ENCODE measurements around the gene ABCB6. TPM values are rescaled to one million over a fixed set of nuclear protein-coding genes. Genes with fewer than 3 reads are reported as not detected.

Gene ABCB6
- total RNA-seq, 2 experiments from 2014 or later, result 6.4 to 10.2 TPM

GRCh38 chr2:219167997-219168396 lies 50.8 kb downstream of the ABCB6 start:
- H2AFZ ChIP-seq (ENCODE audit: low read length), result no peak overlapping the region
- H4K20me1 ChIP-seq (ENCODE audit: insufficient read depth, low read length), result no peaks in the 10 kb centered on the region
- no peak for TF ChIP-seq EZH2phosphoT487 (IDR thresholded peaks at IDR 0.05; ENCODE audit: borderline replicate concordance, low read depth, low read length)
- TF ChIP-seq CTCF (conservative IDR thresholded peaks at IDR 0.05; ENCODE audit: low read length), result no peak
- peaks cover 31% of the 10 kb centered on the region for H3K36me3 ChIP-seq (ENCODE audit: insufficient read depth, low read length)
- BruUV-seq (replicated peaks), result no TSS peak
- H3K4me1 ChIP-seq (ENCODE audit: insufficient read depth, low read length, poor library complexity, severe bottlenecking), result no peaks in the 10 kb centered on the region
- CTCF ChIA-PET (ENCODE audit: unreplicated experiment), result no interaction called here
- H3K27ac ChIP-seq (ENCODE audit: low read depth, low read length, poor library complexity, severe bottlenecking), result no peak overlapping the region
- H3K9me2 ChIP-seq (ENCODE audit: insufficient read depth, low read length), result no peaks in the 10 kb centered on the region
- no peak for DNase-seq (ENCODE audit: low spot score)
- H3K4me2 ChIP-seq (ENCODE audit: low read length), result no peak overlapping the region
- no peak overlapping the region for H3K4me3 ChIP-seq (ENCODE audit: low read depth, low read length, poor library complexity, severe bottlenecking)
- POLR2A ChIA-PET, result no interaction called here
- H3K9me3 ChIP-seq (ENCODE audit: low read length), result no peaks in the 10 kb centered on the region
- intact Hi-C loops (cut with micrococcal nuclease; ENCODE audit: unreplicated experiment), result no loop called here
- H3K79me2 ChIP-seq (ENCODE audit: insufficient read depth, low read depth, low read length), result no peaks in the 10 kb centered on the region

DNA sequence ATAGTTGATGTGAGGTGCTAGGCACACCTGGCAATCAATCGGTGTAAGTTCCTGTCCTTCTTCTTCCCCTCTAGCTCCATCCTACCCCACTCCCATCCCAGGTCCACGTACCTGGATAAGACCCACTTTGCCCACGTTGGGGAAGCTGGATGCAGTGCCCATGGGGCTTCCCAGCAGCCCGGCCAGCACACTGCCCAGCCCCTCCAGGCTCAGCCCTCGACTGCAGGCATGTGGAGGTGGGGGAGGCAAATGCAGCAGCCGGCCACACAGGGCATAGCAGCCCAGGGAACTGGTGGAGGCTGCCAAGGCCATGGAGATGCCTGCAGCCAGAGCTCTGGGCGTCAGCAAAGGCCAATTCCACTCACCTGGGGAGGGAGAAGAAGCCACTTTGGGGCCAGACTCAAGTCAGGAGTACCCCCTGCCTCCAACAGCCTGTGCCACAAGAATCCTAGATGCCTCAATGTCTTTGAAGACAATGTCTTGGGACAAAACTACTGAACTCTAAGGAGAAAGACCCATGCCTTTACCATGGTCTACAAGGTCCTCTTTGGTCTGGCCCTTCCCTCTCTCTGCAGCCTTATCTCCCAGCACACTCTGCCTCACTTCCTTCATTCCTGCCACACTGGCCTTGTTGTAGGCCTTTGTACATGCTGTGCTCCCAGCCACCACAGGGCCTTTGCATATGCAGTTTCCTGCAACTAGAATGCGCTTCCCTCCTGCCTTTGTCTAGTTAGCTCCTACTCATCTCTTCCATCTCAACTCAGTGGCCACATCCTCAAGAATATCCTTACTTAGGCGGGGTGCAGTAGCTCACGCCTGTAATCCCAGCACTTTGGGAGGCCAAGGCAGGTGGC lies 53.5 kb downstream of the ABCB6 start:
- Histone ChIP-seq H3K4me3 (ENCODE audit: low read depth, low read length, poor library complexity, severe bottlenecking) (no peak overlapping the region), H3K27ac (ENCODE audit: low read depth, low read length, poor library complexity, severe bottlenecking) (no peak overlapping the region), H3K9me2 (ENCODE audit: insufficient read depth, low read length) (no peaks in the 10 kb centered on the region), H3K4me1 (ENCODE audit: insufficient read depth, low read length, poor library complexity, severe bottlenecking) (peaks cover 6% of the 10 kb centered on the region), H3K36me3 (ENCODE audit: insufficient read depth, low read length) (peaks cover 7% of the 10 kb centered on the region), H3K4me2 (ENCODE audit: low read length) (no peak overlapping the region), H2AFZ (ENCODE audit: low read length) (no peak overlapping the region), H4K20me1 (ENCODE audit: insufficient read depth, low read length) (no peaks in the 10 kb centered on the region), H3K9me3 (ENCODE audit: low read length) (no peaks in the 10 kb centered on the region), H3K79me2 (ENCODE audit: insufficient read depth, low read depth, low read length) (no peaks in the 10 kb centered on the region)
- ChIA-PET POLR2A (interaction anchor here (0.7 to 1.5 kb wide), 2 partner anchors 41 to 138 kb away, joined by 3 to 5 read pairs; partner anchors contain the start of gene ZFAND2B), CTCF (ENCODE audit: unreplicated experiment) (no interaction called here)
- intact Hi-C loops (cut with micrococcal nuclease; ENCODE audit: unreplicated experiment), result no loop called here
- DNase-seq (ENCODE audit: low spot score), result no peak
- no TSS peak for BruUV-seq (replicated peaks)
- TF ChIP-seq EZH2phosphoT487 (IDR thresholded peaks at IDR 0.05; ENCODE audit: borderline replicate concordance, low read depth, low read length), result no peak
- no peak for TF ChIP-seq CTCF (conservative IDR thresholded peaks at IDR 0.05; ENCODE audit: low read length)

GRCh38 chr2:219163156-219163555 lies 55.6 kb downstream of the ABCB6 start:
- no peak overlapping the region for H3K4me2 ChIP-seq (ENCODE audit: low read length)
- no peaks in the 10 kb centered on the region for H3K9me2 ChIP-seq (ENCODE audit: insufficient read depth, low read length)
- peaks cover 7% of the 10 kb centered on the region for H3K36me3 ChIP-seq (ENCODE audit: insufficient read depth, low read length)
- peaks cover 3% of the 10 kb centered on the region; the same call in 1 of the 2 replicates for H3K79me2 ChIP-seq (ENCODE audit: insufficient read depth, low read depth, low read length)
- H4K20me1 ChIP-seq (ENCODE audit: insufficient read depth, low read length), result no peaks in the 10 kb centered on the region
- ChIA-PET CTCF (ENCODE audit: unreplicated experiment) (interaction anchor here (1.0 kb wide), 1 partner anchor 13 kb away, joined by 4 read pairs; the partner anchor contains the start of gene CNPPD1), POLR2A (no interaction called here)
- intact Hi-C loops (cut with micrococcal nuclease; ENCODE audit: unreplicated experiment), result no loop called here
- DNase-seq (ENCODE audit: low spot score), result no peak
- no peak for TF ChIP-seq EZH2phosphoT487 (IDR thresholded peaks at IDR 0.05; ENCODE audit: borderline replicate concordance, low read depth, low read length)
- TF ChIP-seq CTCF (conservative IDR thresholded peaks at IDR 0.05; ENCODE audit: low read length), result no peak
- H3K27ac ChIP-seq (ENCODE audit: low read depth, low read length, poor library complexity, severe bottlenecking), result no peak overlapping the region
- no peaks in the 10 kb centered on the region for H3K9me3 ChIP-seq (ENCODE audit: low read length)
- H2AFZ ChIP-seq (ENCODE audit: low read length), result no peak overlapping the region
- peaks cover 11% of the 10 kb centered on the region for H3K4me1 ChIP-seq (ENCODE audit: insufficient read depth, low read length, poor library complexity, severe bottlenecking)
- H3K4me3 ChIP-seq (ENCODE audit: low read depth, low read length, poor library complexity, severe bottlenecking), result no peak overlapping the region
- no TSS peak for BruUV-seq (replicated peaks)

Measured in OCI-LY7 (cell line).